Trophoblast cell (in vitro differentiated cells and primary cell): ENCODE data around the gene DKK1.

Experiments used
- DNase-seq, 2 donors: peaks; one replicate each; pipeline ENCODE4 v3.0.0-alpha.2; 2016
- H2AFZ ChIP-seq: 2 replicates; pipeline ENCODE4 v1.6.1; 2013; ENCODE audit warnings: low read length, moderate library complexity, mild to moderate bottlenecking; ENCODE audit not compliant: insufficient read depth, poor library complexity
- H2AK5ac ChIP-seq: 2 replicates; pipeline ENCODE4 v1.6.1; 2013; ENCODE audit warnings: mild to moderate bottlenecking, low read length
- H2BK120ac ChIP-seq: 2 replicates; pipeline ENCODE4 v1.6.1; 2013; ENCODE audit warnings: low read length, mild to moderate bottlenecking, moderate library complexity; ENCODE audit not compliant: insufficient read depth, poor library complexity
- H2BK12ac ChIP-seq: 2 replicates; pipeline ENCODE4 v1.6.1; 2013; ENCODE audit warnings: mild to moderate bottlenecking, low read length, moderate library complexity
- H2BK5ac ChIP-seq: 2 replicates; pipeline ENCODE4 v1.6.1; 2013; ENCODE audit warnings: low read length, low read depth, moderate library complexity, mild to moderate bottlenecking; ENCODE audit not compliant: poor library complexity
- H3K14ac ChIP-seq: 2 replicates; pipeline ENCODE4 v1.6.1; 2013; ENCODE audit warnings: mild to moderate bottlenecking, low read length
- H3K18ac ChIP-seq: 2 replicates; pipeline ENCODE4 v1.6.1; 2013; ENCODE audit warnings: mild to moderate bottlenecking, low read length
- H3K23ac ChIP-seq: 2 replicates; pipeline ENCODE4 v1.6.1; 2013; ENCODE audit warnings: low read length
- H3K27ac ChIP-seq: 2 replicates; pipeline ENCODE4 v1.5.1; 2013; ENCODE audit warnings: low read depth, mild to moderate bottlenecking, inconsistent platforms, low read length, moderate library complexity
- H3K27me3 ChIP-seq: 2 replicates; pipeline ENCODE4 v1.6.1; 2013; ENCODE audit warnings: inconsistent platforms, mild to moderate bottlenecking, low read length, moderate library complexity; ENCODE audit not compliant: insufficient read depth
- H3K36me3 ChIP-seq, 2 experiments: 1 replicate in 1 of 2; 2 replicates in 1 of 2; pipeline ENCODE4 v1.6.1; 2013; ENCODE audit warnings: low read length in 2 of 2, mild to moderate bottlenecking in 2 of 2, moderate library complexity in 1 of 2; ENCODE audit not compliant: insufficient read depth in 2 of 2, control insufficient read depth in 1 of 2
- H3K4ac ChIP-seq: 2 replicates; pipeline ENCODE4 v1.6.1; 2013; ENCODE audit warnings: low read depth, mild to moderate bottlenecking, low read length, moderate library complexity
- H3K4me1 ChIP-seq, 2 experiments: 1 replicate in 1 of 2; 2 replicates in 1 of 2; pipeline ENCODE4 v1.6.1; 2013; ENCODE audit warnings: low read length in 2 of 2, mild to moderate bottlenecking in 2 of 2, moderate library complexity in 1 of 2; ENCODE audit not compliant: insufficient read depth in 2 of 2, control insufficient read depth in 1 of 2
- H3K4me2 ChIP-seq: 2 replicates; pipeline ENCODE4 v1.6.1; 2013; ENCODE audit warnings: inconsistent platforms, mild to moderate bottlenecking, low read length, moderate library complexity
- H3K4me3 ChIP-seq: 2 replicates; pipeline ENCODE4 v1.5.1; 2013; ENCODE audit warnings: mild to moderate bottlenecking, low read depth, low read length, inconsistent platforms
- H3K79me1 ChIP-seq: one replicate; pipeline ENCODE4 v1.6.1; 2013; ENCODE audit warnings: low read length
- H3K79me2 ChIP-seq: 2 replicates; pipeline ENCODE4 v1.6.1; 2013; ENCODE audit warnings: low read length, mild to moderate bottlenecking; ENCODE audit not compliant: control insufficient read depth, insufficient read depth, poor library complexity
- H3K9ac ChIP-seq: 2 replicates; pipeline ENCODE4 v1.6.1; 2013; ENCODE audit warnings: mild to moderate bottlenecking, low read length
- H3K9me3 ChIP-seq: 2 replicates; pipeline ENCODE4 v1.6.1; 2013; ENCODE audit warnings: low read depth, mild to moderate bottlenecking, control low read depth, inconsistent platforms, low read length; ENCODE audit not compliant: insufficient read depth
- H4K12ac ChIP-seq: 2 replicates; pipeline ENCODE4 v1.6.1; 2013; ENCODE audit warnings: low read depth, mild to moderate bottlenecking, low read length, moderate library complexity
- H4K8ac ChIP-seq: 2 replicates; pipeline ENCODE4 v1.6.1; 2013; ENCODE audit warnings: low read depth, mild to moderate bottlenecking, low read length, moderate library complexity
- H4K91ac ChIP-seq: one replicate; pipeline ENCODE4 v1.6.1; 2013; ENCODE audit warnings: low read depth, mild to moderate bottlenecking, low read length, moderate library complexity
- WGBS: extraction: QIAGEN DNeasy Blood & Tissue Kit; methylation state at CpG from one replicate; pipeline ENCODE4 v1.1.7; 2013; ENCODE audit warnings: missing lambda C conversion rate; ENCODE audit not compliant: insufficient read length, insufficient coverage; ENCODE audit errors: extremely low coverage; 5-methylcytosine and 5-hydroxymethylcytosine counted together

DKK1 gene

DNA sequence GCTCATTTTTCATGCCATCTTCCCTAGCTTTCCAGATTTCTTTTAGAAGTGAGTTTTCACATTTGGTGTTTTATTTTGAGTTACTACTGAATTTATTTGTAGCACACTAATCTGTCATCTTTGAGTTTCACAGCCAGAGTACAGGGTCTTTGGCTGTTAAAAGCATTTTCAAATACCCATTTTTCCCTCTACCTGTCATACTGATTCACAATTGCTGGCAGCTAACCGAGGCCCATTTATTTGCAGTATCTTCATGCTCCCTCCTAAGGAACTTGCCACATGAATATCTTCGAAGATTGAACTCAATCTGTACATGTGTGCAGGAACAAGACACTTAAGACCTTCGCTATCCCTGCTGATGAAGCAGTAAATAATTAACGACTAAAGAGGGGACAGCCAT is 44.8 kb upstream of the DKK1 start:
- DNase-seq = no peak
- no CpG with 5 or more reads among the region's 4 CpGs for WGBS

DNA sequence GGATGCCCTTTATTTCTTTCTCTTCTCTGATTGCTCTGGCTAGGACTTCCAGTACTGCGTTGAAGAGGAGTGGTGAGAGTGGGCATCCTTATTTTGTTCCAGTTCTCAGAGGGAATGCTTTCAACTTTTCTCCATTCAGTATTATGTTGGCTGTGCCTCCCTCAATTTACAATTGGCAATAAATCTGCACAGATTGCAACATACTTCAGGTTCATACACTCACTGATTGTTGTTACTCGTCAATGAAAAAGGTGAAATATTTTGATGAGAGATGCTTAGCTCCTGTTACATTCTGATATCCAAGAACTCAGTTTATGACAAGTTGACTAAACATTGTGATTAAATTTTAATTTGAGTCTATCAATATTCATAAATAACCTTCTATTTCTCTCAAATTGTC is 37.9 kb upstream of the DKK1 start:
- DNase-seq = no peak
- no peak overlapping the region for H2AFZ ChIP-seq

More for the DNA sequence above, 44.8 kb upstream of the DKK1 start:
- no peak overlapping the region for H4K8ac ChIP-seq
- no peak overlapping the region for H3K14ac ChIP-seq
- H2BK5ac ChIP-seq = no peak overlapping the region
- no peak overlapping the region for H2BK12ac ChIP-seq
- H4K12ac ChIP-seq = no peak overlapping the region
- no peaks in the 10 kb centered on the region for H3K36me3 ChIP-seq
- no peak overlapping the region for H3K27ac ChIP-seq
- no peaks in the 10 kb centered on the region for H3K27me3 ChIP-seq
- no peaks in the 10 kb centered on the region for H3K4me1 ChIP-seq
- no peak overlapping the region for H3K4me2 ChIP-seq
- no peak overlapping the region for H3K18ac ChIP-seq
- no peak overlapping the region for H3K4me3 ChIP-seq
- H3K79me1 ChIP-seq = no peaks in the 10 kb centered on the region
- no peak overlapping the region for H3K23ac ChIP-seq
- no peak overlapping the region for H2AFZ ChIP-seq
- H3K9me3 ChIP-seq = no peaks in the 10 kb centered on the region
- H4K91ac ChIP-seq = no peak overlapping the region
- no peak overlapping the region for H3K4ac ChIP-seq
- no peaks in the 10 kb centered on the region for H3K79me2 ChIP-seq
- no peak overlapping the region for H3K9ac ChIP-seq
- no peak overlapping the region for H2BK120ac ChIP-seq
- H2AK5ac ChIP-seq = no peak overlapping the region

DNA sequence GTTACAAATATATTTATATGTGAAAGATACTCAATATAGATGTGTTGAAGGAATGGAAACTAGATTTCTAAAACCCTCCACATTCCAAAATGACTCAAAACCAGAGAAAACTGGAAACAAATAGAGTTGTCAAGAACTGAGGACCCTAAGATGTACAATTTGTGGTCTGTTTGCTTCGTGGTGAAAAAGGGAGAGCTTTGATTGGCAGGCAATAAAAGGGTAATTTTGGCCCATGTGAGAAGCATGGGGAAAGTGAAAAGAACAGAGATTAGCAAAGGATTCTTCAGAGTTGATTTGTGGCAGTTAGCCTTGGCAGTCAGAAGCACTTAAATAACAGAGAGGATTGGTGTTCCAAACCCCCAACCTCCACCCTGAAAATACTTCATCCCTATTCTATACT is 37.1 kb upstream of the DKK1 start:
- Histone ChIP-seq H3K4me3 (no peak overlapping the region), H3K79me1 (no peaks in the 10 kb centered on the region), H4K91ac (no peak overlapping the region), H3K23ac (no peak overlapping the region), H2BK120ac (no peak overlapping the region), H3K9ac (no peak overlapping the region), H3K18ac (no peak overlapping the region), H3K79me2 (no peaks in the 10 kb centered on the region), H4K12ac (no peak overlapping the region), H2BK5ac (no peak overlapping the region), H3K4ac (no peak overlapping the region), H2BK12ac (no peak overlapping the region), H3K9me3 (no peaks in the 10 kb centered on the region), H3K14ac (no peak overlapping the region), H3K4me2 (no peak overlapping the region), H2AK5ac (no peak overlapping the region), H3K36me3 (no peaks in the 10 kb centered on the region), H2AFZ (no peak overlapping the region), H4K8ac (no peak overlapping the region), H3K27ac (no peak overlapping the region), H3K4me1 (no peaks in the 10 kb centered on the region), H3K27me3 (no peaks in the 10 kb centered on the region)
- no peak for DNase-seq
- no CpG with 5 or more reads among the region's 1 CpG for WGBS

More for the DNA sequence above, 37.9 kb upstream of the DKK1 start:
- H3K18ac ChIP-seq = no peak overlapping the region
- no peak overlapping the region for H3K4me2 ChIP-seq
- H2BK120ac ChIP-seq = no peak overlapping the region
- H3K9me3 ChIP-seq = no peaks in the 10 kb centered on the region
- no peak overlapping the region for H3K27ac ChIP-seq
- H4K91ac ChIP-seq = no peak overlapping the region
- no peak overlapping the region for H2AK5ac ChIP-seq
- H3K27me3 ChIP-seq = no peaks in the 10 kb centered on the region
- no peak overlapping the region for H4K8ac ChIP-seq
- no peak overlapping the region for H3K14ac ChIP-seq
- H2BK5ac ChIP-seq = no peak overlapping the region
- H3K79me1 ChIP-seq = no peaks in the 10 kb centered on the region
- no peak overlapping the region for H4K12ac ChIP-seq
- H3K4me3 ChIP-seq = no peak overlapping the region
- H3K23ac ChIP-seq = no peak overlapping the region
- H3K4me1 ChIP-seq = no peaks in the 10 kb centered on the region
- no peak overlapping the region for H3K4ac ChIP-seq
- no CpG with 5 or more reads among the region's 2 CpGs for WGBS
- no peak overlapping the region for H3K9ac ChIP-seq
- no peak overlapping the region for H2BK12ac ChIP-seq
- H3K79me2 ChIP-seq = no peaks in the 10 kb centered on the region
- H3K36me3 ChIP-seq = no peaks in the 10 kb centered on the region

DNA sequence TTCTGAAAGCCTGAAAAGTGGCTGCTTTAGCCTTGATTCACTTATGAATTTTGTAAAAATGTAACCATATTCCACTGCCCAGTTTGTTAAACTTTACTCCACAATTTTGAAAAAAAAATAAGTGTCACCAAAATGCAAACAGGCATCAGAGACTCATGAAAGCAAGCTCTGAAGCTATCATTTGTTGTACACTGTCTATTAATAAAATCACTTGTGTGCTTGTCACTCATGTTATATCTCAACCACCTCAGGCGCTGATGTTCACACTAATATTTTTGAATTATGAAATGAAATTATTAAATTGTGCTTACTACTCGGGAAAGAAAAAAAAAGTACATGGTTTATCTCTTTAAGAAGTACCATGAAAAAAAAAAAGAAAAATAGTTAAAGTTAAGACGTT is 34.5 kb upstream of the DKK1 start:
- no peak overlapping the region for H2AK5ac ChIP-seq
- H4K8ac ChIP-seq = no peak overlapping the region
- no peak overlapping the region for H4K12ac ChIP-seq
- no peak overlapping the region for H4K91ac ChIP-seq
- no peak overlapping the region for H3K23ac ChIP-seq
- H3K9me3 ChIP-seq = no peaks in the 10 kb centered on the region
- DNase-seq = no peak
- no peaks in the 10 kb centered on the region for H3K79me2 ChIP-seq
- no peak overlapping the region for H2AFZ ChIP-seq
- H3K9ac ChIP-seq = no peak overlapping the region
- no peak overlapping the region for H3K4ac ChIP-seq
- H3K79me1 ChIP-seq = no peaks in the 10 kb centered on the region
- no peak overlapping the region for H2BK120ac ChIP-seq
- no peak overlapping the region for H3K27ac ChIP-seq
- WGBS = no CpG with 5 or more reads among the region's 3 CpGs
- H3K4me2 ChIP-seq = no peak overlapping the region
- H3K4me3 ChIP-seq = no peak overlapping the region
- H3K27me3 ChIP-seq = no peaks in the 10 kb centered on the region
- no peak overlapping the region for H3K14ac ChIP-seq
- H2BK12ac ChIP-seq = no peak overlapping the region
- H3K36me3 ChIP-seq = no peaks in the 10 kb centered on the region
- H2BK5ac ChIP-seq = no peak overlapping the region
- no peaks in the 10 kb centered on the region for H3K4me1 ChIP-seq
- no peak overlapping the region for H3K18ac ChIP-seq
